PC-9 (cell line): ENCODE results near the gene DPH5. TPM values are rescaled to one million over a fixed set of nuclear protein-coding genes. Genes with fewer than 3 reads are reported as not detected.

Source experiments
- BruUV-seq: library from RNA; stranded (reverse); fragments of 400-500 nt; replicated peaks from 2 replicates; lab custom pipeline; 2021; lab: Mats Ljungman, UMichigan
- CTCF ChIA-PET: fragments of 300-600 bp; sonication (Branson Sonifier 250); formaldehyde crosslinking; loops from one replicate; lab custom pipeline; 2022; ENCODE audit warnings: antibody characterized with exemption; lab: Charles Lee
- POLR2A ChIA-PET: fragments of 300-600 bp; sonication (Branson Sonifier 250); formaldehyde crosslinking; loops from one replicate; lab custom pipeline; 2022; ENCODE audit warnings: antibody characterized with exemption; ENCODE audit not compliant: unreplicated experiment; lab: Charles Lee
- DNase-seq, 2 experiments: peaks; one replicate each; pipeline versions ENCODE4 v3.0.0 to v3.0.0-alpha.2; 2015 to 2022; ENCODE audit warnings: mixed read lengths in 1 of 2
- H2AFZ ChIP-seq: fragments of 200-600 bp; sonication (generic); 2 replicates; pipeline ENCODE4 v1.8.1; 2017; ENCODE audit warnings: antibody characterized with exemption
- H3F3A ChIP-seq: fragments of 200-600 bp; sonication (generic); 2 replicates; pipeline ENCODE4 v1.8.1; 2017; ENCODE audit warnings: antibody characterized with exemption, mild to moderate bottlenecking, low read depth; ENCODE audit not compliant: insufficient read depth
- H3K27ac ChIP-seq: fragments of 200-600 bp; sonication (generic); 2 replicates; pipeline ENCODE4 v1.6.1; 2016; ENCODE audit warnings: mixed run types
- H3K27me3 ChIP-seq: fragments of 200-600 bp; sonication (generic); 2 replicates; pipeline ENCODE4 v1.6.1; 2016; ENCODE audit warnings: low read depth, mixed run types; ENCODE audit not compliant: insufficient read depth
- H3K36me3 ChIP-seq: fragments of 200-600 bp; sonication (generic); 2 replicates; pipeline ENCODE4 v1.6.1; 2016; ENCODE audit warnings: low read depth, mixed run types
- H3K4me1 ChIP-seq: fragments of 200-600 bp; sonication (generic); replicated peaks from 2 replicates; pipeline ENCODE4 v1.6.1; 2016; ENCODE audit warnings: mixed run types; ENCODE audit not compliant: insufficient read depth
- H3K4me2 ChIP-seq: fragments of 200-600 bp; sonication (generic); 2 replicates; pipeline ENCODE4 v1.6.1; 2017; ENCODE audit warnings: mixed run types
- H3K4me3 ChIP-seq: fragments of 200-600 bp; sonication (generic); 2 replicates; pipeline ENCODE4 v1.6.1; 2016; ENCODE audit warnings: mixed run types
- H3K79me2 ChIP-seq: fragments of 200-600 bp; sonication (generic); 2 replicates; pipeline ENCODE4 v1.6.1; 2017; ENCODE audit warnings: low read depth, mixed run types
- H3K9me2 ChIP-seq: fragments of 200-600 bp; sonication (generic); 2 replicates; pipeline ENCODE4 v1.8.1; 2017; ENCODE audit warnings: mild to moderate bottlenecking; ENCODE audit not compliant: insufficient read depth
- H3K9me3 ChIP-seq: fragments of 200-600 bp; sonication (generic); 2 replicates; pipeline ENCODE4 v1.8.1; 2016; ENCODE audit warnings: low read depth; ENCODE audit not compliant: insufficient read depth
- H4K20me1 ChIP-seq: fragments of 200-600 bp; sonication (generic); 2 replicates; pipeline ENCODE4 v1.8.1; 2017; ENCODE audit not compliant: insufficient read depth
- EZH2 ChIP-seq: fragments of 200-600 bp; sonication (generic); IDR thresholded peaks from 2 replicates; pipeline ENCODE4 v1.8.0; 2017; ENCODE audit warnings: antibody characterized with exemption, low read depth
- intact Hi-C: fragments of 100-400 bp; cut with micrococcal nuclease; formaldehyde crosslinking; loops from one replicate; pipeline ENCODE4 v1.10.0; 2022; ENCODE audit not compliant: unreplicated experiment
- total RNA-seq: library from RNA; stranded (reverse); gene quantifications from 2 replicates; pipeline ENCODE4 v1.2.3, GENCODE V29; 2021
- TF ChIP-seq, protein P1 (sequence below): fragments of 200-600 bp; sonication (generic); conservative IDR thresholded peaks from 2 replicates; pipeline ENCODE4 v1.6.1; 2017; ENCODE audit warnings: mixed run types, antibody characterized with exemption, mild to moderate bottlenecking, moderate library complexity

The DPH5 gene
- total RNA-seq, 1 experiment from 2014 or later: 39.4 TPM

DNA sequence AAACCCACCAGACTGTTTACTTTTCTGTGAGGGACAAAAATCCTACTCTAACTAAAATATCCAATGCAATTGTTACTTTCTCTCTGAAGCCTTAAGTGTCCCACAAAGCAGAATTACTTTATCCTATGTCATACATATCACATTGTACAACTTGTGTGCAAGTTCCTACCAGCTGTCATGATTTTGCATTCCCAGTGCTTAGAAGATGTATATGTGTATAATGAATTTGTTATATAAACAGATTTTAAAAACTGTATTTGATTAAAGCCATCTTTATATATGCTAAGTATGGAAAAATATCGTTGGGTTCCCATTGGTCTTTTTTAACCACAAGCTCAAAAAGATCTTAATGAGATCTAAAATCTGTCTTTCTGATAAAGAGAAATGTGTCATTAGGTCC lies 57.0 kb downstream of the DPH5 start:
- Histone ChIP-seq H3K4me3 (no peak overlapping the region), H3F3A (0 out of 2 replicates have a peak, but pooled peaks cover 6% of the 10 kb centered on the region), H3K4me2 (no peak overlapping the region), H3K27me3 (no peaks in the 10 kb centered on the region), H3K36me3 (peaks cover 35% of the 10 kb centered on the region), H3K27ac (no peak overlapping the region), H3K9me2 (no peaks in the 10 kb centered on the region), H2AFZ (no peak overlapping the region), H4K20me1 (0 out of 2 replicates have a peak, but pooled peaks cover 4% of the 10 kb centered on the region), H3K79me2 (no peaks in the 10 kb centered on the region), H3K9me3 (no peaks in the 10 kb centered on the region), H3K4me1 (no peaks in the 10 kb centered on the region)
- BruUV-seq: no TSS peak
- ChIA-PET CTCF (no interaction called here), POLR2A (no interaction called here)
- intact Hi-C loops: no loop called here
- TF ChIP-seq, protein P1, sequence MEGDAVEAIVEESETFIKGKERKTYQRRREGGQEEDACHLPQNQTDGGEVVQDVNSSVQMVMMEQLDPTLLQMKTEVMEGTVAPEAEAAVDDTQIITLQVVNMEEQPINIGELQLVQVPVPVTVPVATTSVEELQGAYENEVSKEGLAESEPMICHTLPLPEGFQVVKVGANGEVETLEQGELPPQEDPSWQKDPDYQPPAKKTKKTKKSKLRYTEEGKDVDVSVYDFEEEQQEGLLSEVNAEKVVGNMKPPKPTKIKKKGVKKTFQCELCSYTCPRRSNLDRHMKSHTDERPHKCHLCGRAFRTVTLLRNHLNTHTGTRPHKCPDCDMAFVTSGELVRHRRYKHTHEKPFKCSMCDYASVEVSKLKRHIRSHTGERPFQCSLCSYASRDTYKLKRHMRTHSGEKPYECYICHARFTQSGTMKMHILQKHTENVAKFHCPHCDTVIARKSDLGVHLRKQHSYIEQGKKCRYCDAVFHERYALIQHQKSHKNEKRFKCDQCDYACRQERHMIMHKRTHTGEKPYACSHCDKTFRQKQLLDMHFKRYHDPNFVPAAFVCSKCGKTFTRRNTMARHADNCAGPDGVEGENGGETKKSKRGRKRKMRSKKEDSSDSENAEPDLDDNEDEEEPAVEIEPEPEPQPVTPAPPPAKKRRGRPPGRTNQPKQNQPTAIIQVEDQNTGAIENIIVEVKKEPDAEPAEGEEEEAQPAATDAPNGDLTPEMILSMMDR: no peak
- no peak for TF ChIP-seq EZH2
- DNase-seq: no peak

DNA sequence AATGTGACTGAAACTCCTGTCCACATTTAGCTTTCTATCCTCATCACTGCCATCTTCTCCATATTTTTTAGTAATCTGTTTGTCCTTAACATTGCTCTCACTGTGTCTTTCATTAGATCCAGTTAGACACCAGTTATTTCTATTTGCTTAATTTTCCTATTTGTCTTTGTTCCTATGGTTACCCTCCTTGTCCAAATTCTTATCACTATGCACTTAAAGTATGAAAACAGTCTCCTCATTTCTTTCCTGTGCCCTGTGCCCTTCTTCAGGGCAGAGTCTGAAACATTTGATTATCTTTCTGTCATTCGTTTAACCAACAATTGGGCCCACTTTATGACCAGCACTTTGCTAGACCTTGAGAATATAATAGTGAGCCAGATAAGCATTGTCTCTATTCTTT lies 65.5 kb downstream of the DPH5 start:
- Histone ChIP-seq H3K4me1 (peaks cover 5% of the 10 kb centered on the region), H3F3A (no peaks in the 10 kb centered on the region), H3K4me2 (no peak overlapping the region), H3K27me3 (no peaks in the 10 kb centered on the region), H3K27ac (no peak overlapping the region), H3K9me3 (no peaks in the 10 kb centered on the region), H3K36me3 (peaks cover 19% of the 10 kb centered on the region), H2AFZ (no peak overlapping the region), H3K9me2 (no peaks in the 10 kb centered on the region), H3K79me2 (peaks cover 3% of the 10 kb centered on the region; the same call in 1 of the 2 replicates), H4K20me1 (peaks cover 11% of the 10 kb centered on the region; the same call in 1 of the 2 replicates), H3K4me3 (no peak overlapping the region)
- DNase-seq: no peak
- ChIA-PET CTCF (no interaction called here), POLR2A (interaction anchor here (0.6 kb wide), 1 partner anchor 11 kb away, joined by 3 read pairs; no protein-coding TSS in a partner anchor)
- intact Hi-C loops: no loop called here
- TF ChIP-seq, protein P1: no peak
- no peak for TF ChIP-seq EZH2
- BruUV-seq: no TSS peak

DNA sequence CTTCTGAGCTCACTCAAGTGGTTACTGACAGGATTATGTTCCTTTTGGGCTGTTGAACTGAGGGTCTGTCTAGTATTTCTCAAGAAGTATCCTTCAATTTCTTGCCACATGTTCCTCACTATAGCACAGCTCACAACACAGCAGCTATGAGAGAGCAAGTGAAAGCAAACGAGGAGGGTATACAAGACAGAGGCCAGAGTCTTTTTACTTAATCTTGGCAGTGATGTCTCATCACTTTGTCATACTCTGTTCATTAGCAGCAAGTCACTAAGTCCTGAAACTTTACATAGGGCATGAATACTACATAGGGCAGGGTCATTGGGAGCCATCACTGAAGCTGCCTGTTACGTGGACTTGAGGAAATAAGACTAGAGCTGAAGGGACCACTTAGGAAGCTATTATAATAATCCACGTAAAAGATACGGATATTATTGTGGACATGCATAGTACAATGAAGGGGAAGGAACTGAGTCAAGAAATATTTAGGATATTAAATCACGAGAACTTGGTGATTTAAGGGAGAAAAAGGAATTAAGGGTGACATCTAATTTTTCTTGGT lies 66.0 kb downstream of the DPH5 start:
- H4K20me1 ChIP-seq: peaks cover 11% of the 10 kb centered on the region; the same call in 1 of the 2 replicates
- H3K27ac ChIP-seq: no peak overlapping the region
- H3K79me2 ChIP-seq: peaks cover 3% of the 10 kb centered on the region; the same call in 1 of the 2 replicates
- no peak for DNase-seq
- no TSS peak for BruUV-seq
- CTCF ChIA-PET: no interaction called here
- no peaks in the 10 kb centered on the region for H3K27me3 ChIP-seq
- peaks cover 15% of the 10 kb centered on the region for H3K36me3 ChIP-seq
- intact Hi-C loops: no loop called here
- H3K4me1 ChIP-seq: peaks cover 10% of the 10 kb centered on the region
- no peaks in the 10 kb centered on the region for H3K9me2 ChIP-seq
- TF ChIP-seq EZH2: no peak
- TF ChIP-seq, protein P1: no peak
- H3F3A ChIP-seq: no peaks in the 10 kb centered on the region
- no peak overlapping the region for H3K4me3 ChIP-seq
- POLR2A ChIA-PET: no interaction called here
- H3K4me2 ChIP-seq: no peak overlapping the region
- no peak overlapping the region for H2AFZ ChIP-seq
- H3K9me3 ChIP-seq: no peaks in the 10 kb centered on the region
